ENCODE data around the gene GNG13. TPM values are rescaled to one million over a fixed set of nuclear protein-coding genes. Genes with fewer than 3 reads are reported as not detected.
A peak's percentile ranks its signal among the peaks of the same experiment; 100 is the strongest.
"Not testable (repeated sequence)": the region's sequence is repeated elsewhere in the genome, so short reads cannot be mapped to it uniquely, and the experiment has no call there.

GNG13 gene
- total RNA-seq, 1 experiment from 2014 or later, result not detected

DNA sequence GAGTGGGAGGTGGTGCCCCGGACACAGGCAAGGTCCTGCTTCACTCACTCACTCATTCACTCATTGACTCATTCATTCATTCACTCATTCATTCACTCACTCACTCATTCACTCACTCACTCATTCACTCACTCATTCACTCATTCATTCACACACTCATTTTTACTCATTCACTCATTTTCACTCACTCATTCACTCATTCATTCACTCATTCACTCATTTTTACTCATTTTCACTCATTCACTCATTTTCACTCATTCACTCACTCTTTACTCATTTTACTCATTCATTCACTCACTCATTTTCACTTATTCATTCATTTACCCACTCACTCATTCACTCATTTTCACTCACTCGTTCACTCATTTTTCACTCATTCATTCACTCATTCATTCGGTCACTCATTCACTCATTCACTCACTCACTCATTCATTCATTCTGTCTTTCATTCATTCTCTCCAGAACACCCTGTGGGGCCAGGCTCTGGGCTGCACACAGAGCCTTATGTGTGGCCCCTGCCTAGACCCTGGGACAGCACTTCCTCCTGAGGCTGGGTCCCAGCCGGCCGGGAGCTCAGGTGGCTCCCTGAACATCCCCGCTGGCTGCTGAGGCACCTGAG is 21.5 kb downstream of the GNG13 start:
- DNase-seq (ENCODE audit: low read depth), result peak; percentile 9

DNA sequence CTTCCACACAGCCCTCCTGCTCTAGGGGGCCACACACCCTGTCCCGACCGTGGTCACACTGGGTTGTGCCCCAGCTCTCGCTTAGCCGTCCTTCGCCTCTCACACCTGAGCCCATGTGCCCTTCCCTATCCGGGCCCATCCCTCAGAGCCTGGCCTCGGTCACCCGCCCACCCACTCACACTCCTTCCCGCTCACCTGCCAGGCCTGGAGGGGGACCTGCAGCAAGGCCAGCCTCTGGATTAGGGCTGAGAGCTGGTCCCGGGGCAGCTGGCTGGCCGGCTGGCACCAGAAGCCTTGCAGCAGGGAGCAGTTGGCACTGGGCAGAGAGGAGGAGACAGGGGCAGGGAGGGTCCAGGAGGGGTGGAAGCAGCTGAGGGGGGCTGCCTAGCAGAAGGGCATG is 22.1 kb downstream of the GNG13 start:
- no peak for DNase-seq (ENCODE audit: low read depth)

DNA sequence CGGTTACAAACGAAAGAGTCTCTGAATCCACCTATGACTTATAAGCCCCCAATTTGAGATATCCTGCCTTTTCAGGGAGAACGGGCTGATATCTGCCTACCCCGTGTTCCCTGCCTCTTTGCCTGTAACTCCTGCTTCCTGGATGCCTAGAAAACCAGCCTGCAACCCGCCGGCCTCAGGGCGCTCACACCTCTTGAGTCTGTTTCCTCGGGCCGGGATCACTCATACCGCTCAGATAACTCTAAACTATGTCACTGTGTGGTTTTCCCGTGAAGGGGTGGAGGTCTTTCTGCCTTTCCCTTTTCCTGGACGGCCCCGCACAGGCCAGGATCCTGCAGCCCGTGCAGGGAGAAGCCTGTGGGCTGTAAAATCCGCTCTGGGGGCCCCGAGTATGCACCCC is 22.7 kb downstream of the GNG13 start:
- no peak for DNase-seq (ENCODE audit: low read depth)

DNA sequence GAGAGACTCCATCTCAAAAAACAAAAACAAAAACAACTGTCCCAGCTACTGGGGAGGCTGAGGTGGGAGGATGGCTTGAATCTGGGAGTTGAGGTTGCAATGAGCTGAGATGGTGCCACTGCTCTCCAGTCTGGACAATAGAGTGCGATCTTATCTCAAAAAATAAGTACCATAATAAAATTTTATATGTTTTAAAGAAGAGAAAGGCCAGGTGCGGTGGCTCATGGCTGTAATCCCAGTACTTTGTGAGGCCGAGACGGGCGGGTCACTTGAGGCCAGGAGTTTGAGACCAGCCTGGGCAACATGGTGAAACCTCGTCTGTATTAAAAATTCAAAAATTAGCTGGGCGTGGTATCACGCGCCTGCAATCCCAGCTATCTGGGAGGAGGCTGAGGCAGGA is 23.7 kb downstream of the GNG13 start:
- no peak for DNase-seq (ENCODE audit: low read depth)

DNA sequence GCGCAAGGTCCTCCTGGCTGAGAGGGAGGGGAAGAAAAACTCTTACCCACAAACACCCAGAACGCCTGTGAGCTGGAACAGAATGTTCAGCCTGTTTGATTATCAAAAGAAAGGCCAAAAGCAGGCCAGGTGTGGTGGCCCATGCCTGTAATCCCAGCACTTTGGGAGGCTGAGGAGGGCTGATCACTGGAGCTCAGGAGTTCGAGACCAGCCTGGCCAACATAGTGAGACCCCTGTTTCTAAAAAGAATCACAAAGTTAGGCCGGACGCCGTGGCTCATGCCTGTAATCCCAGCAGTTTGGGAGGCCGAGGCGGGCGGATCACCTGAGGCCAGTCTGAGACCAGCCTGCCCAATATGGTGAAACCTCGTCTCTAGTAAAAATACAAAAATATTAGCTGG is 24.2 kb downstream of the GNG13 start:
- not testable (repeated sequence) for DNase-seq (ENCODE audit: low read depth)

DNA sequence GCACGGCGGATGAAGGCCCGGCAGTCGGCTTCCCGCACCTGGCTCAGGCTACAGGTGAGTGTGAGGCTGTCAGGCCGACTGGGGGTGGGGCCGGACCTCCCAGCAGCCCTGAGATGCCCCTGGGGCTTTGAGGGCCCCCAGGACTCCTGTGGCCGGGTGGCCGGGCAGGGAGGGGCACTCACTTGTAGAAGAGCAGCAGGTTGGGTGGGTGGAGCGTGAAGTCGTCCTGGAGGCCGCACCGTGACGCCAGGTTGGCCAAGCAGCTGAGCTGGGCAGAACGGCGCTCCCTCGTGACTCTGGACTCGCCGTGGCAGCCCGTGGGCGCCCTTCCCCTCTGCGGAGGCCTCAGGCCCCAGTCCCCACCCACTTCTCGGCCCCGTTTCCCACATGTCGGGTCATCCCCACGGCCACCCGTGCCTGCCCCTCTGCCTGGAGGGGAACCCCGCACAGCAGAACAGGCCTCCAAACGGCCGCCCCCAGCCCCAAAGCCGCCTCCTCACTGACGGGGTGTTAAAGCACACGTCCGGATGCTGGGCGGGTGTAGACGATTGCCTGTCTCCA is 25.2 kb downstream of the GNG13 start:
- DNase-seq (ENCODE audit: low read depth), result no peak

DNA sequence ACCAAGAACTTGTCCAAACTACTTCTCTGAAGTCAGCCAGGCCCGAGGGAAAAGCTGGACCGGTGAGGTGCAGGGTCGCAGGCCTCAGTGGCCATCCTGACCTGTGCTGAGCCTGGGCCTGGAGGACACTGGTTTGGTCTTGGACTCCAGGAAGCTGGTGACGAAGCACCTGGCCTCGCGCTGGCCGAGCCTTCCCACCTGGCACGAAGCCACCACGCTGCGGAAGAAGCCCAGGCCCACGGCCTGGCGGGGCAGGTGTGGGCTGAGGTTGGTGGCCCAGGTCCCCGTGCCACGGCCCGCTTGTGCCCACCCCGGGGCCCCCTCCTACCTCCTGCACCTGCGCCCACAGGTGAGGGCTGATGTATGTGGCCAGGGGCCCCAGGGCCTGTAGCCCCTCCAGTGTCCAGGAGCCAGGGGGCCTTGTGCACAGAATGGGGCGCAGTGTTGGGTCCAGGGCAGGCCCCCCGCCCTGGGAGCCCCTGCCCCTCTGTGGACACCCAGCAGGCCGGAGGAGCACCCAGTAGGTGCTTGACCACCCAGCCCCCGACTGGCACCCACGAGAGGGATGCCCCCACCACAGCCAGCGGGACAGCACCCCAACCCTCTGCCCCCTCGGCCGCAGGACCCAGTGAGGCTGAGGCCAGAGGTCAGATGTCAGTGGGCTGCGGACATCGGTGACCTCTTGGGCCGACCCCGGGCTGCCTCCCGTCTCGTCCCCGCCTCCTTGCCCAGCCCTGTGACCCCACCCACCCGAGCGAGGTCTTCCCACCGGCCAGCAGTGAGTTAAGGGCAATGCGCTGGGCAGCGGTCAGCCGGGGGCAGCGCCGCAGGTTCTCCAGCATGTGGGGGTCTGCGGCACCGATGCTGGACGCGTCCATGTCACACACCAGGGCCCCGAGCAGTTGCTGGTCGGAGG is 26.2 kb downstream of the GNG13 start:
- no peak for DNase-seq (ENCODE audit: low read depth)

DNA sequence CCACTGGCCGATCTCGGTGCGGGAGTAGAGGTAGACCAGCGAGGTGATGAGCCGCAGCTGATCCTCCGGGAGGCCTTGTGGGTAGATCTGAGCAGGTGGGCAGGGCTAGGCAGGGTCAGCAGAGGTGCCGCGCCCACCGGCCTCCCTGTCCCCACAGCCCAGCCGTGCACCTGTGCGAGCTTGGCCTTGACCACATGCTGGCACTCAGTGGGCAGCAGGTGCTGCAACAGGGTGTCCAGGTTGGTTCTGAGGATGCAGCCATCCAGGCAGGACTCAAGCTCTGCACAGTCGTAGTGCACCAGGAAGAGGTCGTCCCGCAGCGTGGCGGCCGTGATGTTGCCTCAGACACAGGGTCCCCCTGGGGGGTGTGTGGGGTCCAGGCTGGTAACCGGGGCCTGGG is 27.6 kb downstream of the GNG13 start:
- DNase-seq (ENCODE audit: low read depth), result no peak

DNA sequence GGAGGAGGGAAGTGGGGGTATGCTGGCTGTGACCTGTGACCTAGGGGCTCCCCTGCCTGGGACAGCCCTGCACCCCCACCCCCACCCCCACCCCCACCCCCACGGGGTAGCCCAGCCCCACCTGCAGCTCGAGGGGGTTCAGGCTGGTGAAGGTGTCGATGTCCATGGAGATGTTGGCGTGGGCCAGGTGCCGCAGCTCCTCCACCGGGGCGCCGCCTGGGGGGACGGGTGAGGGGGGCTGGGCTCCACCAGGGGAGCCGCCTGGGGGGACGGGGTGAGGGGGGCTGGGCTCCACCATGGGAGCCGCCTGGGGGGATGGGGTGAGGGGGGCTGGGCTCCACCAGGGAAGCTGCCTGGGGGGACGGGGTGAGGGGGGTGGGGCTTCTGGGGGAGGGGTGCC is 30.1 kb downstream of the GNG13 start:
- no peak for DNase-seq (ENCODE audit: low read depth)

DNA sequence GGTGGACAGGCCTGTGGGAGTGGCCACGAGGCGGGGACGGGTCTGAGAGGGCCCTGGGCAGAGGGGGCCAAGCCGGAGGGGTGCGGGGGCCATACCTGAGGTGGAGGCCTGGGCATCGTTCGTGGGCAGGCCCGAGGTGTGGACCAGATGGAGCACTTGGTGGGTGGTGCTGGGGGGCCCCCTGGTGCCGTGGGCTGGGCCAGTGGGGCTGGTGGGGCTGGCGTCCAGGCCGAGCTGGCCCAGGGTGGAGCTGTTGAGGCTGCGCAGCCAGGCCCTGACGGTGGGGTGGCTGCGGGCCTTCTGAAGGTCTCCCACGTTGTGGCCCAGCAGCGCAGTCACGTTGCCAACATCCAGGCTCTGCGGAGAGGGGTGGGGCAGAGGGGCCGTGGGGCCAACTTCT is 30.6 kb downstream of the GNG13 start:
- DNase-seq (ENCODE audit: low read depth), result no peak

DNA sequence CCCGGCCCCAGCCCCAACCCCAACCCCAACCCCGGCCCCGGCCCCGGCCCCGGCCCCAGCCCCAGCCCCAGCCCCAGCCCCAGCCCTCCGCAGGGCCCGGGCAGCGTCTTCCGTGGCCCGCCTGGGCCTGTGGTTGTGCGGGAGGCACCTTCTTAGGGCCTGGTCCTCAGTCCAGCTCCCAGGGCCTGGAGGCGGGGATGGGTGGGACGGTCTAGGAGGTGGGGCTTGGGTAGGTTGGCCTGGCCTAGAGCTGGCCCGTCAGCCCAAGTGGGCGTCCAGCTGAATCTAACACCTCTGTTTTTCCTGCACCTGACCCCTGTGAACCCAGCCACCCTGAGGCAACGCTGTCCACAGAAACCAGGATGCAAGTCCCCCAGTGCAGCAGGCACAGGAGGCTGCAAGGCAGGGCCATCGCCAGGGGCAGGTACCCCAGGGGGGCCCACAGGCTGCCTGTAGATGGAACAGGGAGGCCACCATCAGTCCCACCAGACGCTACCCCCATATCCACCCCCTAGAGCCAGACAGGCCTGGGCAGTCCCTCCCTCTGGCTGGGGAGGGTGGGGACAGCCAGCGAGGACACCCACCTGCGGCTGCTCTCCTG is 31.2 kb downstream of the GNG13 start:
- no peak for DNase-seq (ENCODE audit: low read depth)

DNA sequence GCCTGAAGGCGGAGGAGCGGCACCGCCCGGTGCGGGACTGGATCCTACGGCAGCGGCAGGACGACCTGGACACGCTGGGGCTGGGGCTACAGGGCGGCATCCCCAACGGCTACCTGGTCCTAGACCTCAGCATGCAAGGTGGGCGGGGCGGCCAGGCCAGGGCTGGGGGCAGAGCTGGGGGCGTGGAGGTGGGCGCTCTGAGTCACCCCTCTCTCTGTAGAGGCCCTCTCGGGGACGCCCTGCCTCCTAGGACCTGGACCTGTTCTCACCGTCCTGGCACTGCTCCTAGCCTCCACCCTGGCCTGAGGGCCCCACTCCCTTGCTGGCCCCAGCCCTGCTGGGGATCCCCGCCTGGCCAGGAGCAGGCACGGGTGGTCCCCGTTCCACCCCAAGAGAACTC is 32.1 kb downstream of the GNG13 start:
- no peak for DNase-seq (ENCODE audit: low read depth)

DNA sequence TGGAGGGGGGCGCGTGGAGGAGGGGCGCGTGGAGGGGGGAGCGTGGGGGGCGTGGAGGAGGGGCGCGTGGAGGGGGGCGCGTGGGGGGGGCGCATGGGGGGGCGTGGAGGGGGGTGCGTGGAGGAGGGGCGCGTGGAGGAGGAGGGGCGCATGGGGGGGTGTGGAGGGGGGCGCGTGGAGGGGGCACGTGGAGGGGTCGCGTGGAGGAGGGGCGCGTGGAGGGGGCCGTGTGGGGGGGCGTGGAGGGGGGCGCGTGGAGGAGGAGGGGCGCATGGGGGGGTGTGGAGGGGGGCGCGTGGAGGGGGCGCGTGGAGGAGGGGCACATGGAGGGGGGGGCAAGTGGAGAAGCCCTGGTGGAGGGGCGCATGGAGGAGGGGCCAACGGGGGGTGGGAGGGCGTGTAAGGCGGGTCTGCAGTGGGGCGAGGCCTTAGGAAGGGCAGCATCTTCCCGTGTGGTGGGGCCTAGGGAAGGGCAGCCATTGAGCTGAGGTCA is 32.7 kb downstream of the GNG13 start:
- no peak for DNase-seq (ENCODE audit: low read depth)

DNA sequence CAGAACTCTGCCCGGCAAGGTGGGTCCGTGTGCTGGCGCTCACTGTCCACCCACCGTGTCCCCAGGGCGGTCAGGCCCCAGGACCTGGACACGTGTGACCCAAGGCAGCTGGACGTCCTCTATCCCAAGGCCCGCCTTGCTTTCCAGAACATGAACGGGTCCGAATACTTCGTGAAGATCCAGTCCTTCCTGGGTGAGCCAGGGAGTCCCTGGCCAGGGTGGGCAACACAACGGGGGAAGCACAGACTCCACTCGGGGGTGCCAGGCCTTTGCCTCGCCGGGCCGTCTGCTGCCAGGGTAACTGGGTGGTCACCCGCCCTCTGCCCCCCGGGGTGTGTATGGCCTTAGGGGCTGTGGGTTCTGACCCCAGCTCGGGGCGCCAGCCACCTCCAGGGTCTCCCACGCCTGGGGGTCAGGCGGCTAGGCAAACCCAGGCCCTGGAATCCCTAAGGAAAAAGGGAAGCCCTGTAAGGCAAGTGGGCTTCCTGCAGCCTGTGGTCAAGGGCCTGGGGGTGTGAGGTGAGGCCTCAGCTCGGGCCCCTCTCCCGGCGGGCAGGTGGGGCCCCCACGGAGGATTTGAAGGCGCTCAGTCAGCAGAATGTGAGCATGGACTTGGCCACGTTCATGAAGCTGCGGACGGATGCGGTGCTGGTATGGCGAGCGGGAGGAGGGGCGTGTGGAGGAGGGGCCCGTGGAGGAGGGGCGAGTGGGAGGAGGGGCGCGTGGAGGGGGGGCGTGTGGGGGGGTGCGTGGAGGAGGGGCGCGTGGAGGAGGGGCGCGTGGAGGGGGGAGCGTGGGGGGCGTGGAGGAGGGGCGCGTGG is 33.5 kb downstream of the GNG13 start:
- no peak for DNase-seq (ENCODE audit: low read depth)

DNA sequence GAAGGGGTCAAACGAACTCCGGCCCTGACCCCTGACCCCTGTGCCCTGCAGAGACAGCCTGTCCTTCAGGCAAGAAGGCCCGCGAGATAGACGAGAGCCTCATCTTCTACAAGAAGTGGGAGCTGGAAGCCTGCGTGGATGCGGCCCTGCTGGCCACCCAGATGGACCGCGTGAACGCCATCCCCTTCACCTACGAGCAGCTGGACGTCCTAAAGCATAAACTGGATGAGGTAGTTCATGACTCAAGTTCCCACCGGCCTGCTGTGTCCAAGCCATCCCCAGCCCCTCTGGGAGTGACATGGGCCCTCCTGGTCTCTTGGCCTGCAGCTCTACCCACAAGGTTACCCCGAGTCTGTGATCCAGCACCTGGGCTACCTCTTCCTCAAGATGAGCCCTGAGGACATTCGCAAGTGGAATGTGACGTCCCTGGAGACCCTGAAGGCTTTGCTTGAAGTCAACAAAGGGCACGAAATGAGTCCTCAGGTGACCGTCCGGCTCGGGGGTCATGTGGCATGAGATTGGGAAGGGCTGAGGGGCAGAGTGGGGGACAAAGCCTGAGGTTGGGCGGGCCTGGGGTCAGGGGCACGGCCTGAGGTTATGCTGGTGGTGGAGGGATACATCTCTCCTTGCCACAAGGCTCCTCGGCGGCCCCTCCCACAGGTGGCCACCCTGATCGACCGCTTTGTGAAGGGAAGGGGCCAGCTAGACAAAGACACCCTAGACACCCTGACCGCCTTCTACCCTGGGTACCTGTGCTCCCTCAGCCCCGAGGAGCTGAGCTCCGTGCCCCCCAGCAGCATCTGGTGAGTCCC is 34.3 kb downstream of the GNG13 start:
- DNase-seq (ENCODE audit: low read depth), result no peak

DNA sequence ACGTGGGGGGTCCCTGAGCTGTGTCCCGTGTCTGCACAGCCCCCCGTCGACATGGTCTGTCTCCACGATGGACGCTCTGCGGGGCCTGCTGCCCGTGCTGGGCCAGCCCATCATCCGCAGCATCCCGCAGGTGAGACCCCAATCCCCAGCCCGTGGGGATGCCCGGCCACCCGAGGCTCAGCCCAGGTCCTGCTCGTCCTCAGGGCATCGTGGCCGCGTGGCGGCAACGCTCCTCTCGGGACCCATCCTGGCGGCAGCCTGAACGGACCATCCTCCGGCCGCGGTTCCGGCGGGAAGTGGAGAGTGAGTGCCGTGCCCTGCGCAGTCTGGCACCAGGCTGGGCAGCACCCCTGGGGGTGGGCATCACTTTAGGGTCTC is 35.1 kb downstream of the GNG13 start:
- no peak for DNase-seq (ENCODE audit: low read depth)

DNA sequence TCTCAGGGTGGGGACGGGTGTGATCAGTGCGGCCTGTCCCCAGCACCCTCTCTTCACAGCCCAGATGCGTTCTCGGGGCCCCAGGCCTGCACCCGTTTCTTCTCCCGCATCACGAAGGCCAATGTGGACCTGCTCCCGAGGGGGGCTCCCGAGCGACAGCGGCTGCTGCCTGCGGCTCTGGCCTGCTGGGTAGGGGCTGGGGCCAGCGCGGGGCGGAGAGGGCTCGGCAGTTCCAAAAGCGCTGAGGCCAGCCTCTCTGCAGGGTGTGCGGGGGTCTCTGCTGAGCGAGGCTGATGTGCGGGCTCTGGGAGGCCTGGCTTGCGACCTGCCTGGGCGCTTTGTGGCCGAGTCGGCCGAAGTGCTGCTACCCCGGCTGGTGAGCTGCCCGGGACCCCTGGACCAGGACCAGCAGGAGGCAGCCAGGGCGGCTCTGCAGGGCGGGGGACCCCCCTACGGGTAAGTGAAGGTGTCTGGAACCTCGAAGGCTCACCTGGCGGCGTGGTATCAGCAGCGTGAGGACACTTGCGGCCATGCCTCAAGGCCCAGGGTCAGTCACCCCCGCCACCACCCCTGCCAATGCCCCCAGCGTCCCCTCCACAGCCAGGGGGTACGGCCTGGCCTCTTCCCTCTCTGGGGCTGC is 35.6 kb downstream of the GNG13 start:
- no peak for DNase-seq (ENCODE audit: low read depth)

DNA sequence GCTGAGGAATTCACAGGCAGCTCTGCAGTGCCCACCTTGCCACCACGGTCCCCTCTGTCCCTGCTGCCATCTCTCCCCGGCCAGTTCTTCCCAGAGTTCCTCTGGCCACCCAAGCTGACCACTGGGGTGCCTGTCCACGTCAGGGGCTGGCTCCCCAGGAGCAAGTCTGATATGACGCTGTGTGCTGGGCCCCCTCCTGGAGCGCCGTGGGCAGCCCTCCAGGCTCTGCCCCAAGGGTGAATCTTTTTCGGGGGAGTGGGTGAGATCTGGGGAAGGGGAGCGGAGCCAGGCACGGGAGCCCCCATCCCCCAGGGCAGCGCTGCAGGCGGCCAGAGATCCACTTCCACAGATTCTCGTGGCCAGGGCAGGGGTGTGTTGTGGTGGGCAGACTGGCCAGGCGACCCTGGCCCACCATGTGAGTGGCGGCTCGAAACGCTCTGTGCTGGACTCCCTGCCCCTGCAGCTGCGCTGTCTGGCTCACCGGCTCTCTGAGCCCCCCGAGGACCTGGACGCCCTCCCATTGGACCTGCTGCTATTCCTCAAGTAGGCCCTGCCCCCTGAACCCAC is 36.3 kb downstream of the GNG13 start:
- no peak for DNase-seq (ENCODE audit: low read depth)

DNA sequence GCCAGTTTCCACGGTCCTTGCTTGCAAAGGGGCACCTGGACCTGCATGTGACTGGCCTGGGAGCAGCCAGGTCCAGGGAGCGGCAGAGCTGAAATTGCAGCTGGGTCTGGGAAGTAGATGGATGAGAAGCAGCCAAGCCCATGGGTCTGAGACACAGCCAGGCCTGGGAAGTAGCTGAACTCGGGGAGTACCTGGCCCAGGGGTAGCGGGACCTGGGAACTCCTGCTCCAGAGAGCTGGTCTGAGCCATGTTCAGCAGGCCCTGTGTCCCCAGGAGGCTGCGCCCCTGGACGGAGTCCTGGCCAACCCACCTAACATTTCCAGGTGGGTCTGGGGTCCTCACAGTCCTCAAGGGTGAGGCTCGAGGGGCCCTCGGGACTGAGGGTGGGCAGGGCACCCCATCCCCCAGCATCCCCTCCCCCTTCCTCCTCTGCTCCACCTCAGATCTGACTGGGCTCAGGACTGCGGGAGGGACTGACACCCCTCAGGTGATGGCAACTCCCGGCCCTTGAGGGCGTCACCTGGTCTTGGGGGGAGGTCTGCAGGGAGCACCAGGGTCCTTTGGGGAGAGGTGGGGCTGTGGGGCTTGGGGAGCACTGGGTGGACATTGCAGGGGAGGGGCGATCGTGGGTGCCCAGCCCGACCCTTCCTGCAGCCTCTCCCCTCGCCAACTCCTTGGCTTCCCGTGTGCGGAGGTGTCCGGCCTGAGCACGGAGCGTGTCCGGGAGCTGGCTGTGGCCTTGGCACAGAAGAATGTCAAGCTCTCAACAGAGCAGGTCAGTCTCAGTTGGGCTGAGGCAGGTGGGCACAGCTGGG is 37.0 kb downstream of the GNG13 start:
- no peak for DNase-seq (ENCODE audit: low read depth)

Data from LHCN-M2 (cell line).